ENCODE results near the gene NRXN3. TPM values are rescaled to one million over a fixed set of nuclear protein-coding genes. Genes with fewer than 3 reads are reported as not detected.

Gene NRXN3
- polyA plus RNA-seq, 1 experiment = 1.1 TPM

GRCh38 chr14:79728331-79728730 is 1558.2 kb downstream of the NRXN3 start:
- no peaks in the 10 kb centered on the region for H3K27me3 ChIP-seq (ENCODE audit: control insufficient read depth, insufficient read depth, low read length)
- no peak overlapping the region for H3K27ac ChIP-seq (ENCODE audit: low read depth, low read length)
- H3K4me3 ChIP-seq (ENCODE audit: low read depth, low read length) = no peak overlapping the region
- no peaks in the 10 kb centered on the region; the same call in 1 of the 2 replicates for H3K9me3 ChIP-seq (ENCODE audit: control insufficient read depth, insufficient read depth, low read length)
- ChIA-PET CTCF (no interaction called here), POLR2A (no interaction called here)
- TF ChIP-seq CTCF (IDR thresholded peaks at IDR 0.05; ENCODE audit: low read depth, low read length) = no peak
- DNase-seq (ENCODE audit: low read depth, low spot score) = no peak

GRCh38 chr14:79729731-79730130 is 1559.6 kb downstream of the NRXN3 start:
- DNase-seq (ENCODE audit: low read depth, low spot score) = no peak
- Histone ChIP-seq H3K27me3 (ENCODE audit: control insufficient read depth, insufficient read depth, low read length) (no peaks in the 10 kb centered on the region), H3K27ac (ENCODE audit: low read depth, low read length) (no peak overlapping the region), H3K4me3 (ENCODE audit: low read depth, low read length) (no peak overlapping the region), H3K9me3 (ENCODE audit: control insufficient read depth, insufficient read depth, low read length) (no peaks in the 10 kb centered on the region; the same call in 1 of the 2 replicates)
- ChIA-PET CTCF (no interaction called here), POLR2A (no interaction called here)
- no peak for TF ChIP-seq CTCF (IDR thresholded peaks at IDR 0.05; ENCODE audit: low read depth, low read length)

- no peak for TF ChIP-seq CTCF (IDR thresholded peaks at IDR 0.05; ENCODE audit: low read depth, low read length)
- no peak for DNase-seq (ENCODE audit: low read depth, low spot score)
- H3K4me3 ChIP-seq (ENCODE audit: low read depth, low read length) = no peak overlapping the region
- H3K9me3 ChIP-seq (ENCODE audit: control insufficient read depth, insufficient read depth, low read length) = no peaks in the 10 kb centered on the region; the same call in 1 of the 2 replicates
- ChIA-PET CTCF (no interaction called here), POLR2A (no interaction called here)
- no peaks in the 10 kb centered on the region for H3K27me3 ChIP-seq (ENCODE audit: control insufficient read depth, insufficient read depth, low read length)
- no peak overlapping the region for H3K27ac ChIP-seq (ENCODE audit: low read depth, low read length)
Observed at GRCh38 chr14:79730196-79730595, 1560.0 kb downstream of the NRXN3 start.

- Histone ChIP-seq H3K27ac (ENCODE audit: low read depth, low read length) (no peak overlapping the region), H3K9me3 (ENCODE audit: control insufficient read depth, insufficient read depth, low read length) (no peaks in the 10 kb centered on the region; the same call in 1 of the 2 replicates), H3K27me3 (ENCODE audit: control insufficient read depth, insufficient read depth, low read length) (no peaks in the 10 kb centered on the region), H3K4me3 (ENCODE audit: low read depth, low read length) (no peak overlapping the region)
- DNase-seq (ENCODE audit: low read depth, low spot score) = no peak
- CTCF ChIA-PET = no interaction called here
- TF ChIP-seq CTCF (IDR thresholded peaks at IDR 0.05; ENCODE audit: low read depth, low read length) = no peak
- POLR2A ChIA-PET = no interaction called here
Observed at GRCh38 chr14:79730953-79731352, 1560.8 kb downstream of the NRXN3 start.

- H3K27ac ChIP-seq (ENCODE audit: low read depth, low read length) = no peak overlapping the region
- H3K4me3 ChIP-seq (ENCODE audit: low read depth, low read length) = no peak overlapping the region
- no peaks in the 10 kb centered on the region for H3K27me3 ChIP-seq (ENCODE audit: control insufficient read depth, insufficient read depth, low read length)
- TF ChIP-seq CTCF (IDR thresholded peaks at IDR 0.05; ENCODE audit: low read depth, low read length) = no peak
- H3K9me3 ChIP-seq (ENCODE audit: control insufficient read depth, insufficient read depth, low read length) = peaks cover 5% of the 10 kb centered on the region
- ChIA-PET POLR2A (no interaction called here), CTCF (interaction anchor here (0.6 to 0.7 kb wide), 2 partner anchors 175 to 774 kb away, joined by 3 to 4 read pairs; no protein-coding TSS in a partner anchor)
- no peak for DNase-seq (ENCODE audit: low read depth, low spot score)
Observed at GRCh38 chr14:79732911-79733655, 1562.9 kb downstream of the NRXN3 start.

Data from AG04450 (cell line).